Stimulated activated CD4-positive, alpha-beta T cell treated with anti-CD3 and anti-CD28 coated beads, Interleukin-1b, Interleukin-23, amount 100 ng/mL, for 4 hours (primary cell): ENCODE measurements around the gene ORC3.
"Not testable (repeated sequence)": the region's sequence is repeated elsewhere in the genome, so short reads cannot be mapped to it uniquely, and the experiment has no call there.

Source experiments
- DNase-seq, 2 donors: peaks; one replicate each; pipeline ENCODE4 v3.0.0-alpha.2; 2020; ENCODE audit warnings: low read depth in 2 of 2

Gene ORC3

GRCh38 chr6:87660226-87660911 lies 70.4 kb downstream of the ORC3 start:
- DNase-seq = no peak

DNA sequence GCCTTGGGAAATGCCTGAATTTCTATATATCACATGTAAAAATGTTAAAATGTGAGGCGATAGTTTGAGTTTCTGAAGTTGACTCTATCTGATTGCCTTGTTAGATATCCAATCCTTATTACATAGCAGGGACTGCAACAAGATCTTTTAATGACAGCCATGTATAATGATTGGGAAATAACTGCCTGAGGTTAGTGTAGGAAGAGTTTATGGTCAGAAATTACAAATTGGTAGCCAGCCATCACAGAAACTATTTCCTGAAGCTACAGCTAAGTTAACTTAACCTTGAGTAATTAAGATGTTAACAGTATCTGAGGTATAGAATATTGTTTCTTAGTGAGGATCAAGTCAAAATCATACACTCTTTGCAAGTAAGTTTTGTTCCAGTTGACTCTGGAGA lies 71.1 kb downstream of the ORC3 start:
- no peak for DNase-seq

DNA sequence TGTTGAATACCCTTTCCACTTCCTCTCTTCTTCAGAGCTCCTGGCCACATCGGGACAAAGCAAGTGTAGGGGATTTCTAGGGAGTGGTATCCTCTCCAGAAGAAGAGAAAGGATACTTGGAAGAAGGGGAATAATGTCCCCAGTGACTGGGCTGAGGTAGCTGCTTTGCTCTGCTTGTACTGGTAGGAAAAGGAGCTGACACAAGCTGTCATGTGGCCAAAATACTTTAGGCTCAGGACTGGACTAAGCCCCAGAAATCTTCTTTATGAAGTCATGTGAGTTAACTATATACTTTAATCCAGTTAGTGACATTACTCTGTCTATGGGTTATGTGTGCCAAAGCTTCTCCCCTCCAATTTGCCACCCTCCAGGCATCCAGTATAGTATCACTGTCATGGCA lies 71.6 kb downstream of the ORC3 start:
- DNase-seq = no peak

- no peak for DNase-seq
Measured at GRCh38 chr6:87663434-87663833, 73.5 kb downstream of the ORC3 start.

- no peak for DNase-seq
Measured at GRCh38 chr6:87664921-87665485, 75.1 kb downstream of the ORC3 start.

- no peak for DNase-seq
Measured at GRCh38 chr6:87667032-87667431, 77.1 kb downstream of the ORC3 start.

- no peak for DNase-seq
Measured at GRCh38 chr6:87668013-87668412, 78.1 kb downstream of the ORC3 start.

- DNase-seq = no peak
Measured at GRCh38 chr6:87669051-87669450, 79.1 kb downstream of the ORC3 start.

- DNase-seq = no peak
Measured at GRCh38 chr6:87670707-87671106, 80.8 kb downstream of the ORC3 start.

GRCh38 chr6:87671555-87672029 lies 81.7 kb downstream of the ORC3 start:
- no peak for DNase-seq

DNA sequence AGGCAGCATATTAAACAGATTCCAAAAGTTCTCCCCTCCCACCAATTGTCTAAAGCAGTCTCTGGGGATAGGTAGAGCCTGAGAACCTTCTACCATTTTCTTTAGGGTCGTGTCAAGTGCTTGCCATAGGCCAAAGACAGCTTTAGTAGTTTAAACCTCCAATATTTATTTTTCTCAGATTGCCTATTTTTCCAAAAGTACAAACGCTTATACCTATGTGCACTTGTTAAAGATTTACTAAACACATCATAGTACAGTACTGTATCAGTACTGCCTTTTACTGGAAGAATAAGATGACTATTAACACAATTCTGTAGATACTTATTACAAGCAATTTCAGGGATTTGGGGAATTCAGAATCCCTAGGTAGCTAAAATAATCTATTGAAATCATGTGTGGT lies 82.7 kb downstream of the ORC3 start:
- no peak for DNase-seq

- DNase-seq = no peak
Measured at GRCh38 chr6:87673237-87673636, 83.3 kb downstream of the ORC3 start.

GRCh38 chr6:87674290-87674689 lies 84.4 kb downstream of the ORC3 start:
- no peak for DNase-seq

- DNase-seq = no peak
Measured at GRCh38 chr6:87675004-87675681, 85.2 kb downstream of the ORC3 start.

- no peak for DNase-seq
Measured at GRCh38 chr6:87682310-87682709, 92.4 kb downstream of the ORC3 start.

- DNase-seq = no peak
Measured at GRCh38 chr6:87683890-87684289, 94.0 kb downstream of the ORC3 start.

GRCh38 chr6:87684895-87685654 lies 95.1 kb downstream of the ORC3 start:
- DNase-seq = no peak

GRCh38 chr6:87686636-87687205 lies 96.8 kb downstream of the ORC3 start:
- DNase-seq = not testable (repeated sequence)

- no peak for DNase-seq
Measured at GRCh38 chr6:87687296-87687695, 97.4 kb downstream of the ORC3 start.

DNA sequence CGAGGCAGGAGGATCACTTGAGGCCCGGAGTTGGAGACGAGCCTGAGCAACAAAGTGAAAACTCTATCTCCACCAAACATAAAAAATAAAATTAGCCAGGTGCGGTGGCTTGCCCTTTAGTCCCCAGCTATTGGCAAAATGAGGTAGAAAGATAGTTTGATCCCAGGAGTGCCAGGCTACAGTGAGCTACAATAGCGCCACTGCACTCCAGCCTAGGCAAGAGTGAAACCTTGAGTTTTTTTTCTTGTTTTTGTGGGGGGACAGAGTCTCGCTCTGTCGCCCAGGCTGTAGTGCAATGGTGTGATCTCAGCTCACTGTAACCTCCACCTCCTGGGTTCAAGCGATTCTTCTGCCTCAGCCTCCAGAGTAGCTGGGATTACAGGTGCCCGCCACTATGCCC lies 98.0 kb downstream of the ORC3 start:
- not testable (repeated sequence) for DNase-seq

DNA sequence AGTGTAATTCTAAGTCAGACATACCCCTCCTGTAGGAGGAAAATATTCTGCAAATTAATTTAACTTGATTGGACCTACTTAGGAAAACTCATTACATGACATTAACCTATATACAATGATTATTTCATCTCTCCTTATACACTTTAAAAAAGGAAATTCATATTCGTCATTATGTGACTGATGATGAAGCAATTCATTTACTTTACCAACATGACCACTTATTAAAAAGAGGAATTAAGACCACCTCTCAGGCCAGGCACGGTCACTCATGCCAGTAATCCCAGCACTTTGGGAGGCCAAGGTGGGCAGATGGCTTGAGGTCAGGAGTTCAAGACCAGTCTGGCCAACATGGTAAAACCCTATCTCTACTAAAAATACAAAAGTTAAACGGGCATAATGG lies 100.5 kb downstream of the ORC3 start:
- DNase-seq = no peak

- DNase-seq = no peak
Measured at GRCh38 chr6:87692086-87692485, 102.2 kb downstream of the ORC3 start.
